Naive thymus-derived CD4-positive, alpha-beta T cell (primary cell): Measurements from ENCODE around the gene CCDC148. TPM values are rescaled to one million over a fixed set of nuclear protein-coding genes. Genes with fewer than 3 reads are reported as not detected.

Source experiments
- ATAC-seq: fragments of 150-1000 bp; cut with Tn5 transposase; 2 replicates; pipeline ENCODE4 v1.10.0; 2021; ENCODE audit warnings: mild to moderate bottlenecking, moderate library complexity
- CTCF ChIA-PET: fragments of 350-600 bp; sonication (Branson Sonifier 250); formaldehyde crosslinking; loops from one replicate; lab custom pipeline; 2021; ENCODE audit warnings: antibody characterized with exemption; lab: Charles Lee
- POLR2A ChIA-PET: fragments of 350-600 bp; sonication (Branson Sonifier 250); formaldehyde crosslinking; loops from one replicate; lab custom pipeline; 2021; ENCODE audit warnings: antibody characterized with exemption, inconsistent platforms; lab: Charles Lee
- DNase-seq, 9 donors: peaks; one replicate each; pipeline versions ENCODE4 v3.0.0 to v3.0.0-alpha.2; 2020 to 2022; ENCODE audit warnings: mixed read lengths in 1 of 9
- H3K27ac ChIP-seq: one replicate; pipeline ENCODE4 v1.7.0; 2013; ENCODE audit warnings: mild to moderate bottlenecking, low read depth, low read length, moderate library complexity
- H3K27me3 ChIP-seq, 2 donors: one replicate each; pipeline ENCODE4 v1.7.0; 2013; ENCODE audit warnings: low read length in 2 of 2, mild to moderate bottlenecking in 2 of 2, moderate library complexity in 2 of 2; ENCODE audit not compliant: control insufficient read depth in 2 of 2, insufficient read depth in 2 of 2
- H3K36me3 ChIP-seq, 3 experiments: 1 replicate in 2 of 3; 2 replicates in 1 of 3; pipeline ENCODE4 v1.7.0; 2013; ENCODE audit warnings: low read length in 3 of 3, mild to moderate bottlenecking in 3 of 3, moderate library complexity in 1 of 3; ENCODE audit not compliant: insufficient read depth in 3 of 3, control insufficient read depth in 2 of 3
- H3K4me1 ChIP-seq, 2 donors: one replicate each; pipeline ENCODE4 v1.7.0; 2013; ENCODE audit warnings: low read length in 2 of 2, mild to moderate bottlenecking in 2 of 2, moderate library complexity in 1 of 2; ENCODE audit not compliant: control insufficient read depth in 2 of 2, insufficient read depth in 2 of 2
- H3K4me3 ChIP-seq: 2 replicates; pipeline ENCODE4 v1.7.0; 2013; ENCODE audit warnings: mild to moderate bottlenecking, low read length
- H3K9me3 ChIP-seq, 3 experiments: 1 replicate in 2 of 3; 2 replicates in 1 of 3; pipeline ENCODE4 v1.7.0; 2013; ENCODE audit warnings: low read length in 3 of 3; ENCODE audit not compliant: control insufficient read depth in 2 of 3
- H3K27ac Mint-ChIP-seq, 9 donors: one replicate each; pipeline ENCODE4 v1.8.0; 2020 to 2022; ENCODE audit warnings: mixed read lengths in 9 of 9, mild to moderate bottlenecking in 8 of 9, moderate library complexity in 5 of 9, inconsistent platforms in 2 of 9
- H3K27me3 Mint-ChIP-seq, 5 donors: one replicate each; pipeline ENCODE4 v1.8.0; 2021 to 2022; ENCODE audit warnings: mixed read lengths in 5 of 5, mild to moderate bottlenecking in 1 of 5
- H3K36me3 Mint-ChIP-seq, 5 donors: one replicate each; pipeline ENCODE4 v1.8.0; 2020 to 2022; ENCODE audit warnings: mixed read lengths in 5 of 5, mild to moderate bottlenecking in 3 of 5, inconsistent platforms in 1 of 5
- H3K4me1 Mint-ChIP-seq, 7 donors: one replicate each; pipeline ENCODE4 v1.8.0; 2020 to 2022; ENCODE audit warnings: mixed read lengths in 7 of 7, mild to moderate bottlenecking in 3 of 7, inconsistent platforms in 1 of 7
- H3K4me3 Mint-ChIP-seq, 10 donors: one replicate each; pipeline ENCODE4 v1.8.0; 2020 to 2022; ENCODE audit warnings: mild to moderate bottlenecking in 10 of 10, mixed read lengths in 10 of 10, moderate library complexity in 6 of 10, inconsistent platforms in 2 of 10
- H3K9me3 Mint-ChIP-seq, 11 donors: one replicate each; pipeline ENCODE4 v1.8.0; 2020 to 2022; ENCODE audit warnings: mixed read lengths in 11 of 11, mild to moderate bottlenecking in 4 of 11, inconsistent platforms in 1 of 11, moderate library complexity in 1 of 11
- intact Hi-C, 2 donors: fragments of 100-400 bp; cut with micrococcal nuclease; formaldehyde crosslinking; loops; one replicate each; pipeline ENCODE4 v1.15.1; 2023
- polyA plus RNA-seq, 2 donors: library from polyadenylated mRNA; unstranded; fragments of 300-500 nt; fragmentation: Illumina TruSeq; gene quantifications; one replicate each; pipeline ENCODE4 v1.2.3, GENCODE V29; 2021
- total RNA-seq, 6 experiments: library from RNA in 5 of 6; stranded (reverse) in 5 of 6; gene quantifications; 1 replicate in 5 of 6; 2 replicates in 1 of 6; pipeline ENCODE4 v1.2.3 and lab custom pipeline; 2021 to 2026

The CCDC148 gene
- total and polyA plus RNA-seq, 7 experiments from 2014 or later = 0.14 to 0.54 TPM; not detected in 5

GRCh38 chr2:158499383-158499782, 42.8 kb upstream of the CCDC148 start:
- H3K4me3 Mint-ChIP-seq = no peak overlapping the region
- DNase-seq (no peak), ATAC-seq (no peak)
- Histone ChIP-seq H3K9me3 (no peaks in the 10 kb centered on the region), H3K4me3 (no peak overlapping the region), H3K27me3 (no peaks in the 10 kb centered on the region), H3K36me3 (no peaks in the 10 kb centered on the region), H3K27ac (no peak overlapping the region), H3K4me1 (no peaks in the 10 kb centered on the region)
- no peak overlapping the region for H3K27ac Mint-ChIP-seq
- H3K36me3 Mint-ChIP-seq = peaks cover 0 to 19% (median 6%) of the 10 kb centered on the region in 5 donors
- no peaks in the 10 kb centered on the region for H3K9me3 Mint-ChIP-seq
- H3K27me3 Mint-ChIP-seq = no peaks in the 10 kb centered on the region
- POLR2A ChIA-PET = no interaction called here
- intact Hi-C loops = no loop called here
- CTCF ChIA-PET = no interaction called here
- peaks cover 0 to 7% (median 0%) of the 10 kb centered on the region in 7 donors for H3K4me1 Mint-ChIP-seq

- Mint-ChIP-seq H3K9me3 (no peaks in the 10 kb centered on the region), H3K4me1 (peaks cover 0 to 7% (median 0%) of the 10 kb centered on the region in 7 donors), H3K36me3 (peaks cover 0 to 19% (median 6%) of the 10 kb centered on the region in 5 donors), H3K4me3 (no peak overlapping the region), H3K27ac (peak overlapping the region in 1 of 9 donors; percentile 51), H3K27me3 (no peaks in the 10 kb centered on the region)
- no peaks in the 10 kb centered on the region for H3K9me3 ChIP-seq
- no peaks in the 10 kb centered on the region for H3K27me3 ChIP-seq
- DNase-seq (no peak), ATAC-seq (no peak)
- H3K4me3 ChIP-seq = no peak overlapping the region
- CTCF ChIA-PET = no interaction called here
- intact Hi-C loops = no loop called here
- POLR2A ChIA-PET = no interaction called here
- no peak overlapping the region for H3K27ac ChIP-seq
- no peaks in the 10 kb centered on the region for H3K4me1 ChIP-seq
- H3K36me3 ChIP-seq = no peaks in the 10 kb centered on the region
Observed at GRCh38 chr2:158498749-158499136, 42.2 kb upstream of the CCDC148 start.

- no peak overlapping the region for H3K4me3 Mint-ChIP-seq
- no peak overlapping the region for H3K4me3 ChIP-seq
- H3K27ac ChIP-seq = no peak overlapping the region
- H3K4me1 ChIP-seq = no peaks in the 10 kb centered on the region
- CTCF ChIA-PET = no interaction called here
- no peak overlapping the region for H3K27ac Mint-ChIP-seq
- intact Hi-C loops = no loop called here
- no peak for DNase-seq
- no peaks in the 10 kb centered on the region for H3K27me3 Mint-ChIP-seq
- no peaks in the 10 kb centered on the region for H3K9me3 ChIP-seq
- peaks cover 0 to 19% (median 6%) of the 10 kb centered on the region in 5 donors for H3K36me3 Mint-ChIP-seq
- no peak for ATAC-seq
- no peaks in the 10 kb centered on the region for H3K36me3 ChIP-seq
- POLR2A ChIA-PET = no interaction called here
- no peaks in the 10 kb centered on the region for H3K9me3 Mint-ChIP-seq
- H3K4me1 Mint-ChIP-seq = peaks cover 0 to 7% (median 0%) of the 10 kb centered on the region in 7 donors
- H3K27me3 ChIP-seq = no peaks in the 10 kb centered on the region
Observed at GRCh38 chr2:158498043-158498748, 41.6 kb upstream of the CCDC148 start.

GRCh38 chr2:158497486-158497885, 40.9 kb upstream of the CCDC148 start:
- ATAC-seq = no peak
- H3K27ac Mint-ChIP-seq = peak overlapping the region in 1 of 9 donors; percentile 24
- no peak overlapping the region for H3K27ac ChIP-seq
- no peaks in the 10 kb centered on the region for H3K9me3 ChIP-seq
- no peaks in the 10 kb centered on the region for H3K27me3 Mint-ChIP-seq
- no peak overlapping the region for H3K4me3 ChIP-seq
- no peak for DNase-seq
- intact Hi-C loops = no loop called here
- H3K4me1 ChIP-seq = no peaks in the 10 kb centered on the region
- ChIA-PET CTCF (no interaction called here), POLR2A (no interaction called here)
- no peaks in the 10 kb centered on the region for H3K27me3 ChIP-seq
- peaks cover 0 to 19% (median 7%) of the 10 kb centered on the region in 5 donors for H3K36me3 Mint-ChIP-seq
- H3K36me3 ChIP-seq = no peaks in the 10 kb centered on the region
- no peaks in the 10 kb centered on the region for H3K9me3 Mint-ChIP-seq
- no peak overlapping the region for H3K4me3 Mint-ChIP-seq
- H3K4me1 Mint-ChIP-seq = peaks cover 0 to 7% (median 0%) of the 10 kb centered on the region in 7 donors

GRCh38 chr2:158496986-158497385, 40.4 kb upstream of the CCDC148 start:
- intact Hi-C loops = no loop called here
- ChIA-PET POLR2A (no interaction called here), CTCF (no interaction called here)
- H3K9me3 ChIP-seq = no peaks in the 10 kb centered on the region
- Mint-ChIP-seq H3K27ac (no peak overlapping the region), H3K27me3 (no peaks in the 10 kb centered on the region), H3K36me3 (peaks cover 0 to 19% (median 7%) of the 10 kb centered on the region in 5 donors), H3K9me3 (no peaks in the 10 kb centered on the region), H3K4me3 (no peak overlapping the region), H3K4me1 (peaks cover 0 to 7% (median 0%) of the 10 kb centered on the region in 7 donors)
- DNase-seq (no peak), ATAC-seq (no peak)
- no peaks in the 10 kb centered on the region for H3K36me3 ChIP-seq
- H3K27me3 ChIP-seq = no peaks in the 10 kb centered on the region
- no peak overlapping the region for H3K27ac ChIP-seq
- H3K4me3 ChIP-seq = no peak overlapping the region
- H3K4me1 ChIP-seq = no peaks in the 10 kb centered on the region

- no peak overlapping the region for H3K4me3 Mint-ChIP-seq
- H3K36me3 Mint-ChIP-seq = peaks cover 0 to 12% (median 7%) of the 10 kb centered on the region in 5 donors
- ChIA-PET CTCF (no interaction called here), POLR2A (no interaction called here)
- H3K4me3 ChIP-seq = no peak overlapping the region
- ATAC-seq = no peak
- H3K27ac Mint-ChIP-seq = peak overlapping the region in 1 of 9 donors; percentile 11
- H3K36me3 ChIP-seq = no peaks in the 10 kb centered on the region
- no peaks in the 10 kb centered on the region for H3K9me3 ChIP-seq
- no peak overlapping the region for H3K27ac ChIP-seq
- H3K4me1 Mint-ChIP-seq = peaks cover 0 to 7% (median 0%) of the 10 kb centered on the region in 7 donors
- no peaks in the 10 kb centered on the region for H3K27me3 ChIP-seq
- no peaks in the 10 kb centered on the region for H3K4me1 ChIP-seq
- intact Hi-C loops = no loop called here
- H3K9me3 Mint-ChIP-seq = no peaks in the 10 kb centered on the region
- H3K27me3 Mint-ChIP-seq = no peaks in the 10 kb centered on the region
- no peak for DNase-seq
Observed at GRCh38 chr2:158495175-158495574, 38.6 kb upstream of the CCDC148 start.

GRCh38 chr2:158493458-158493857, 36.9 kb upstream of the CCDC148 start:
- Mint-ChIP-seq H3K27me3 (no peaks in the 10 kb centered on the region), H3K27ac (no peak overlapping the region), H3K36me3 (peaks cover 0 to 10% (median 5%) of the 10 kb centered on the region in 5 donors), H3K9me3 (no peaks in the 10 kb centered on the region), H3K4me1 (peaks cover 0 to 10% (median 0%) of the 10 kb centered on the region in 7 donors), H3K4me3 (no peak overlapping the region)
- Histone ChIP-seq H3K4me3 (no peak overlapping the region), H3K27ac (no peak overlapping the region), H3K36me3 (no peaks in the 10 kb centered on the region), H3K9me3 (no peaks in the 10 kb centered on the region), H3K27me3 (no peaks in the 10 kb centered on the region), H3K4me1 (no peaks in the 10 kb centered on the region)
- ATAC-seq (no peak), DNase-seq (no peak)
- intact Hi-C loops = no loop called here
- CTCF ChIA-PET = no interaction called here
- POLR2A ChIA-PET = no interaction called here
